Loucy (cell line): ENCODE measurements around the gene G6PC1.
"Not testable (repeated sequence)": the region's sequence is repeated elsewhere in the genome, so short reads cannot be mapped to it uniquely, and the experiment has no call there.

Source experiments
- H2AFZ ChIP-seq: fragments of 200-600 bp; sonication (generic); 2 replicates; pipeline ENCODE4 v1.6.0; 2016; ENCODE audit warnings: antibody characterized with exemption, mild to moderate bottlenecking, low read length, moderate library complexity
- H3F3A ChIP-seq: fragments of 200-600 bp; 2 replicates; pipeline ENCODE4 v1.6.0; 2016; ENCODE audit warnings: antibody characterized with exemption, low read depth, mild to moderate bottlenecking
- H3K27me3 ChIP-seq: fragments of 200-600 bp; sonication (generic); 2 replicates; pipeline ENCODE4 v1.6.1; 2014; ENCODE audit warnings: low read length, mild to moderate bottlenecking; ENCODE audit not compliant: insufficient read depth, poor library complexity, severe bottlenecking
- H3K36me3 ChIP-seq: fragments of 200-600 bp; sonication (generic); 2 replicates; pipeline ENCODE4 v1.6.1; 2016; ENCODE audit warnings: low read length; ENCODE audit not compliant: insufficient read depth
- H3K4me1 ChIP-seq: fragments of 200-600 bp; sonication (generic); 2 replicates; pipeline ENCODE4 v1.5.1; 2014; ENCODE audit warnings: low read length, mild to moderate bottlenecking; ENCODE audit not compliant: insufficient read depth, poor library complexity, severe bottlenecking
- H3K4me2 ChIP-seq: fragments of 200-600 bp; sonication (generic); 2 replicates; pipeline ENCODE4 v1.6.0; 2014; ENCODE audit warnings: antibody characterized with exemption, low read length, low read depth, mild to moderate bottlenecking; ENCODE audit not compliant: poor library complexity, severe bottlenecking
- H3K4me3 ChIP-seq: fragments of 200-600 bp; sonication (generic); 2 replicates; pipeline ENCODE4 v1.5.1; 2014; ENCODE audit warnings: low read length, mild to moderate bottlenecking, mixed read lengths; ENCODE audit not compliant: poor library complexity, severe bottlenecking
- H3K79me2 ChIP-seq: fragments of 200-600 bp; sonication (generic); 2 replicates; pipeline ENCODE4 v1.6.1; 2014; ENCODE audit warnings: low read length; ENCODE audit not compliant: insufficient read depth
- H3K9ac ChIP-seq: fragments of 200-600 bp; sonication (generic); 2 replicates; pipeline ENCODE4 v1.6.0; 2014; ENCODE audit warnings: mild to moderate bottlenecking, low read depth, low read length, moderate library complexity; ENCODE audit not compliant: poor library complexity, severe bottlenecking
- H3K9me2 ChIP-seq: fragments of 200-600 bp; sonication (generic); replicated peaks from 2 replicates; pipeline ENCODE4 v1.6.1; 2016; ENCODE audit warnings: low read depth, low read length, mixed read lengths
- H3K9me3 ChIP-seq: fragments of 200-600 bp; sonication (generic); 2 replicates; pipeline ENCODE4 v1.6.1; 2014; ENCODE audit warnings: mild to moderate bottlenecking, antibody characterized with exemption, low read length, low read depth; ENCODE audit not compliant: insufficient read depth
- H4K20me1 ChIP-seq: fragments of 200-600 bp; sonication (generic); 2 replicates; pipeline ENCODE4 v1.6.0; 2014; ENCODE audit warnings: antibody characterized with exemption, low read length, mild to moderate bottlenecking; ENCODE audit not compliant: insufficient read depth, poor library complexity, severe bottlenecking
- EZH2phosphoT487 ChIP-seq: fragments of 200-600 bp; IDR thresholded peaks from 2 replicates; pipeline ENCODE4 v1.6.1; 2018; ENCODE audit warnings: antibody characterized with exemption, mild to moderate bottlenecking, moderate library complexity, borderline replicate concordance
- TF ChIP-seq, protein P1 (sequence below): fragments of 200-600 bp; sonication (generic); conservative IDR thresholded peaks from 2 replicates; pipeline ENCODE4 v1.5.1; 2014; ENCODE audit warnings: mild to moderate bottlenecking, antibody characterized with exemption, low read length

The G6PC1 gene

DNA sequence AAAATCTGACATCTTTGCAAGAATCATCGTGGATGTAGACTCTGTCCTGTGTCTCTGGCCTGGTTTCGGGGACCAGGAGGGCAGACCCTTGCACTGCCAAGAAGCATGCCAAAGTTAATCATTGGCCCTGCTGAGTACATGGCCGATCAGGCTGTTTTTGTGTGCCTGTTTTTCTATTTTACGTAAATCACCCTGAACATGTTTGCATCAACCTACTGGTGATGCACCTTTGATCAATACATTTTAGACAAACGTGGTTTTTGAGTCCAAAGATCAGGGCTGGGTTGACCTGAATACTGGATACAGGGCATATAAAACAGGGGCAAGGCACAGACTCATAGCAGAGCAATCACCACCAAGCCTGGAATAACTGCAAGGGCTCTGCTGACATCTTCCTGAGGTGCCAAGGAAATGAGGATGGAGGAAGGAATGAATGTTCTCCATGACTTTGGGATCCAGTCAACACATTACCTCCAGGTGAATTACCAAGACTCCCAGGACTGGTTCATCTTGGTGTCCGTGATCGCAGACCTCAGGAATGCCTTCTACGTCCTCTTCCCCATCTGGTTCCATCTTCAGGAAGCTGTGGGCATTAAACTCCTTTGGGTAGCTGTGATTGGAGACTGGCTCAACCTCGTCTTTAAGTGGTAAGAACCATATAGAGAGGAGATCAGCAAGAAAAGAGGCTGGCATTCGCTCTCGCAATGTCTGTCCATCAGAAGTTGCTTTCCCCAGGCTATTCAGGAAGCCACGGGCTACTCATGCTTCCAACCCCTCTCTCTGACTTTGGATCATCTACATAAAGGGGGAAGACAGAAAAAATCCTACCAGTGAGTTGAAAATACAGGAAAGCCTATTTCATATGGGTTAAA, at the start of gene G6PC1:
TSS of gene G6PC1 (plus strand) at position 340 of the 872 bp plus-strand sequence. CDS start at position 418, 78 bp downstream.
- H3K36me3 ChIP-seq: no peaks in the 10 kb centered on the region
- H3K9me2 ChIP-seq: no peaks in the 10 kb centered on the region
- no peaks in the 10 kb centered on the region for H3K79me2 ChIP-seq
- H3K27me3 ChIP-seq: no peaks in the 10 kb centered on the region
- no peak within 1 kb of the TSS for H2AFZ ChIP-seq
- H3K4me2 ChIP-seq: no peak within 1 kb of the TSS
- no peaks in the 10 kb centered on the region for H3K9me3 ChIP-seq
- TF ChIP-seq, protein P1, sequence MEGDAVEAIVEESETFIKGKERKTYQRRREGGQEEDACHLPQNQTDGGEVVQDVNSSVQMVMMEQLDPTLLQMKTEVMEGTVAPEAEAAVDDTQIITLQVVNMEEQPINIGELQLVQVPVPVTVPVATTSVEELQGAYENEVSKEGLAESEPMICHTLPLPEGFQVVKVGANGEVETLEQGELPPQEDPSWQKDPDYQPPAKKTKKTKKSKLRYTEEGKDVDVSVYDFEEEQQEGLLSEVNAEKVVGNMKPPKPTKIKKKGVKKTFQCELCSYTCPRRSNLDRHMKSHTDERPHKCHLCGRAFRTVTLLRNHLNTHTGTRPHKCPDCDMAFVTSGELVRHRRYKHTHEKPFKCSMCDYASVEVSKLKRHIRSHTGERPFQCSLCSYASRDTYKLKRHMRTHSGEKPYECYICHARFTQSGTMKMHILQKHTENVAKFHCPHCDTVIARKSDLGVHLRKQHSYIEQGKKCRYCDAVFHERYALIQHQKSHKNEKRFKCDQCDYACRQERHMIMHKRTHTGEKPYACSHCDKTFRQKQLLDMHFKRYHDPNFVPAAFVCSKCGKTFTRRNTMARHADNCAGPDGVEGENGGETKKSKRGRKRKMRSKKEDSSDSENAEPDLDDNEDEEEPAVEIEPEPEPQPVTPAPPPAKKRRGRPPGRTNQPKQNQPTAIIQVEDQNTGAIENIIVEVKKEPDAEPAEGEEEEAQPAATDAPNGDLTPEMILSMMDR: no peak
- no peak for TF ChIP-seq EZH2phosphoT487
- H3K4me3 ChIP-seq: no peak within 1 kb of the TSS
- no peaks in the 10 kb centered on the region for H3F3A ChIP-seq
- H3K4me1 ChIP-seq: no peaks in the 10 kb centered on the region
- H4K20me1 ChIP-seq: no peaks in the 10 kb centered on the region
- no peak within 1 kb of the TSS for H3K9ac ChIP-seq

DNA sequence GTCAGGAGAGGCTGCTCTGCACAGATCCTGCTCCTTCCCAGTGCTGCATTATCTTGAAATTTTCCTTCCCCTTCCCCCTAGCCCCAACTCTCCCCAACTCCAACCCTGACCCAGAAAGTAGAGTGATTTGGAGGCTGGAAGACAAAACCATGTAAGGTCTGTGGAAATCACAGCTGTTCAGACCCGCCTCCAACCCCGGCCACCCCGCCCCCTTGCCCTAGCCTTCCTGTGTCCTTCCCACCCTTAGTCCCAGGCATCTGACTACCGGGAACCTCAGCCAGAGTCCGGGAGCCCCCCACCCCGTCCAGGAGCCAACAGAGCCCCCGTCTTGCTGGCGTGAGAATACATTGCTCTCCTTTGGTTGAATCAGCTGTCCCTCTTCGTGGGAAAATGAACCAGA, 49.6 kb upstream of the G6PC1 start, which contains the start of gene AOC3:
TSS of gene AOC3 (plus strand) at position 246 of the 400 bp plus-strand sequence. CDS start at position 391, 145 bp downstream.
- Histone ChIP-seq H3K4me3 (no peak within 1 kb of the TSS), H3K27me3 (no peaks in the 10 kb centered on the region), H3K36me3 (no peaks in the 10 kb centered on the region), H3K9me3 (no peaks in the 10 kb centered on the region), H2AFZ (no peak within 1 kb of the TSS), H3K9ac (no peak within 1 kb of the TSS), H3K9me2 (no peaks in the 10 kb centered on the region), H3K4me1 (no peaks in the 10 kb centered on the region), H3K79me2 (no peaks in the 10 kb centered on the region), H3K4me2 (no peak within 1 kb of the TSS), H3F3A (no peaks in the 10 kb centered on the region), H4K20me1 (no peaks in the 10 kb centered on the region)
- TF ChIP-seq, protein P1: no peak
- no peak for TF ChIP-seq EZH2phosphoT487

DNA sequence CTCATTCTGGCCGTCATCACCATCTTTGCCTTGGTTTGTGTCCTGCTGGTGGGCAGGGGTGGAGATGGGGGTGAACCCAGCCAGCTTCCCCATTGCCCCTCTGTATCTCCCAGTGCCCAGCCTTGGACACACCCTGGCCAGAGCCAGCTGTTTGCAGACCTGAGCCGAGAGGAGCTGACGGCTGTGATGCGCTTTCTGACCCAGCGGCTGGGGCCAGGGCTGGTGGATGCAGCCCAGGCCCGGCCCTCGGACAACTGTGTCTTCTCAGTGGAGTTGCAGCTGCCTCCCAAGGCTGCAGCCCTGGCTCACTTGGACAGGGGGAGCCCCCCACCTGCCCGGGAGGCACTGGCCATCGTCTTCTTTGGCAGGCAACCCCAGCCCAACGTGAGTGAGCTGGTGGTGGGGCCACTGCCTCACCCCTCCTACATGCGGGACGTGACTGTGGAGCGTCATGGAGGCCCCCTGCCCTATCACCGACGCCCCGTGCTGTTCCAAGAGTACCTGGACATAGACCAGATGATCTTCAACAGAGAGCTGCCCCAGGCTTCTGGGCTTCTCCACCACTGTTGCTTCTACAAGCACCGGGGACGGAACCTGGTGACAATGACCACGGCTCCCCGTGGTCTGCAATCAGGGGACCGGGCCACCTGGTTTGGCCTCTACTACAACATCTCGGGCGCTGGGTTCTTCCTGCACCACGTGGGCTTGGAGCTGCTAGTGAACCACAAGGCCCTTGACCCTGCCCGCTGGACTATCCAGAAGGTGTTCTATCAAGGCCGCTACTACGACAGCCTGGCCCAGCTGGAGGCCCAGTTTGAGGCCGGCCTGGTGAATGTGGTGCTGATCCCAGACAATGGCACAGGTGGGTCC, 49.0 kb upstream of the G6PC1 start:
- H3K4me1 ChIP-seq, H3F3A ChIP-seq, H3K4me2 ChIP-seq, H3K36me3 ChIP-seq, H3K9ac ChIP-seq, H3K79me2 ChIP-seq, H3K27me3 ChIP-seq, H4K20me1 ChIP-seq, H3K9me2 ChIP-seq, H3K4me3 ChIP-seq, H3K9me3 ChIP-seq, H2AFZ ChIP-seq: not testable (repeated sequence)
